Liver (tissue), 9 donors: ENCODE results near the gene OSBP2. TPM values are rescaled to one million over a fixed set of nuclear protein-coding genes. Genes with fewer than 3 reads are reported as not detected.

ENCODE experiments used
- DNase-seq: peaks from one replicate; pipeline ENCODE4 v3.0.0-alpha.2; 2017; ENCODE audit warnings: low spot score
- H3K27ac ChIP-seq, 2 donors: one replicate each; pipeline ENCODE4 v1.7.0; 2013; ENCODE audit warnings: inconsistent platforms in 2 of 2, low read length in 2 of 2, control low read depth in 1 of 2, low read depth in 1 of 2, mild to moderate bottlenecking in 1 of 2
- H3K27me3 ChIP-seq, 4 donors: one replicate each; pipeline versions ENCODE4 v1.6.1 to v1.7.0; 2013; ENCODE audit warnings: low read length in 3 of 4, inconsistent platforms in 1 of 4, mild to moderate bottlenecking in 1 of 4, moderate library complexity in 1 of 4; ENCODE audit not compliant: control insufficient read depth in 4 of 4, insufficient read depth in 4 of 4
- H3K36me3 ChIP-seq, 4 donors: one replicate each; pipeline versions ENCODE4 v1.6.1 to v1.7.0; 2013; ENCODE audit warnings: low read length in 3 of 4, mild to moderate bottlenecking in 3 of 4, low read depth in 1 of 4, moderate library complexity in 1 of 4; ENCODE audit not compliant: control insufficient read depth in 4 of 4, insufficient read depth in 3 of 4
- H3K4me1 ChIP-seq, 4 donors: one replicate each; pipeline versions ENCODE4 v1.6.1 to v1.7.0; 2013; ENCODE audit warnings: low read length in 3 of 4, mild to moderate bottlenecking in 3 of 4, moderate library complexity in 1 of 4; ENCODE audit not compliant: control insufficient read depth in 4 of 4, insufficient read depth in 4 of 4
- H3K4me3 ChIP-seq, 3 donors: one replicate each; pipeline versions ENCODE4 v1.6.1 to v1.7.0; 2013; ENCODE audit warnings: low read length in 3 of 3, control low read depth in 1 of 3, low read depth in 1 of 3, mild to moderate bottlenecking in 1 of 3
- H3K9ac ChIP-seq, 2 donors: one replicate each; pipeline ENCODE4 v1.7.0; 2013; ENCODE audit warnings: low read length in 2 of 2, mild to moderate bottlenecking in 2 of 2, moderate library complexity in 2 of 2, control low read depth in 1 of 2, low read depth in 1 of 2
- H3K9me3 ChIP-seq, 4 donors: one replicate each; pipeline versions ENCODE4 v1.6.1 to v1.7.0; 2013; ENCODE audit warnings: low read length in 3 of 4; ENCODE audit not compliant: control insufficient read depth in 4 of 4
- ATF3 ChIP-seq: IDR thresholded peaks from 2 replicates; pipeline ENCODE4 v1.6.1; 2016; ENCODE audit warnings: antibody characterized with exemption
- CTCF ChIP-seq: fragments of 150-350 bp; IDR thresholded peaks from 2 replicates; pipeline ENCODE4 v1.5.1; 2017; ENCODE audit warnings: improper control_type of control experiment, low read depth, low read length; ENCODE audit not compliant: missing input control
- EGR1 ChIP-seq, 2 donors: IDR thresholded peaks; 2 replicates each; pipeline ENCODE4 v1.6.1; 2016 to 2018; ENCODE audit warnings: antibody characterized with exemption in 2 of 2, low read depth in 2 of 2
- FOXA1 ChIP-seq: IDR thresholded peaks from 2 replicates; pipeline ENCODE4 v1.6.1; 2016; ENCODE audit warnings: antibody characterized with exemption
- FOXA2 ChIP-seq: IDR thresholded peaks from 2 replicates; pipeline ENCODE4 v1.6.1; 2016; ENCODE audit warnings: antibody characterized with exemption
- GABPA ChIP-seq, 2 donors: IDR thresholded peaks in 1 of 2; conservative IDR thresholded peaks in 1 of 2; 2 replicates each; pipeline ENCODE4 v1.6.1; 2016; ENCODE audit warnings: antibody characterized with exemption in 2 of 2, mild to moderate bottlenecking in 1 of 2, moderate library complexity in 1 of 2
- HNF4A ChIP-seq, 2 donors: conservative IDR thresholded peaks; 2 replicates each; pipeline ENCODE4 v1.6.1; 2016; ENCODE audit warnings: antibody characterized with exemption in 2 of 2, mild to moderate bottlenecking in 2 of 2
- HNF4G ChIP-seq: IDR thresholded peaks from 2 replicates; pipeline ENCODE4 v1.6.1; 2016; ENCODE audit warnings: antibody characterized with exemption
- JUND ChIP-seq, 2 donors: IDR thresholded peaks; 2 replicates each; pipeline ENCODE4 v1.6.1; 2016; ENCODE audit warnings: antibody characterized with exemption in 2 of 2
- MAX ChIP-seq: IDR thresholded peaks from 2 replicates; pipeline ENCODE4 v1.6.1; 2016; ENCODE audit warnings: antibody characterized with exemption
- NR2F2 ChIP-seq: IDR thresholded peaks from 2 replicates; pipeline ENCODE4 v1.6.1; 2016; ENCODE audit warnings: antibody characterized with exemption
- RAD21 ChIP-seq, 2 donors: IDR thresholded peaks; 2 replicates each; pipeline ENCODE4 v1.6.1; 2016; ENCODE audit warnings: antibody characterized with exemption in 2 of 2, mild to moderate bottlenecking in 2 of 2
- REST ChIP-seq: IDR thresholded peaks from 2 replicates; pipeline ENCODE4 v1.6.1; 2016; ENCODE audit warnings: antibody characterized with exemption, mild to moderate bottlenecking
- RXRA ChIP-seq, 2 donors: IDR thresholded peaks; 2 replicates each; pipeline ENCODE4 v1.6.1; 2017 to 2018; ENCODE audit warnings: antibody characterized with exemption in 2 of 2, mild to moderate bottlenecking in 1 of 2
- SP1 ChIP-seq: IDR thresholded peaks from 2 replicates; pipeline ENCODE4 v1.6.1; 2018; ENCODE audit warnings: antibody characterized with exemption, mild to moderate bottlenecking
- TAF1 ChIP-seq: conservative IDR thresholded peaks from 2 replicates; pipeline ENCODE4 v1.6.1; 2016; ENCODE audit warnings: antibody characterized with exemption, mild to moderate bottlenecking
- YY1 ChIP-seq: IDR thresholded peaks from 2 replicates; pipeline ENCODE4 v1.6.1; 2016; ENCODE audit warnings: antibody characterized with exemption, mild to moderate bottlenecking
- ZBTB33 ChIP-seq: IDR thresholded peaks from 2 replicates; pipeline ENCODE4 v1.6.1; 2016; ENCODE audit warnings: antibody characterized with exemption
- WGBS: extraction: QIAGEN DNeasy Blood & Tissue Kit; methylation state at CpG from one replicate; pipeline ENCODE4 v1.1.7; 2013; 5-methylcytosine and 5-hydroxymethylcytosine counted together
- polyA plus RNA-seq, 2 donors: library from polyadenylated mRNA; stranded (reverse) in 1 of 2; unstranded in 1 of 2; fragments of 200-250 nt in 1 of 2; fragments of >200 nt in 1 of 2; fragmentation: Nextera tagmentation in 1 of 2; extraction: Ambion mirVana in 1 of 2; gene quantifications; one replicate each; pipeline versions ENCODE4 v1.2.1 to v1.2.3, GENCODE V29; 2013 to 2015
- total RNA-seq, 2 donors: library from RNA; depleted of rRNA; stranded (reverse); fragments of >200 nt; gene quantifications; one replicate each; pipeline ENCODE4 v1.2.3, GENCODE V29; 2014
- donor health status: healthy.
- donor health status: healthy.
- donor health status: healthy.
- donor health status: healthy.
- donor health status: healthy.

Gene OSBP2
- total and polyA plus RNA-seq, 4 donors = 0.43 to 192 (median 0.86) TPM

GRCh38 chr22:30838111-30838510, 143.4 kb downstream of the OSBP2 start:
- DNase-seq = no peak
- Histone ChIP-seq H3K9ac (no peak overlapping the region), H3K27me3 (no peaks in the 10 kb centered on the region), H3K4me1 (no peaks in the 10 kb centered on the region), H3K27ac (no peak overlapping the region), H3K4me3 (no peak overlapping the region), H3K36me3 (peaks cover 0 to 2% (median 0%) of the 10 kb centered on the region in 4 donors), H3K9me3 (peaks cover 0 to 8% (median 1%) of the 10 kb centered on the region in 4 donors)
- TF ChIP-seq TAF1 = no peak
- no peak for TF ChIP-seq RAD21 (IDR thresholded peaks at IDR 0.05)
- TF ChIP-seq FOXA2 = no peak
- no peak for TF ChIP-seq HNF4G
- no peak for TF ChIP-seq SP1
- TF ChIP-seq JUND (IDR thresholded peaks at IDR 0.05) = no peak
- 75% methylated on average over 3 of the region's 3 CpGs for WGBS

- H3K9ac ChIP-seq = no peak overlapping the region
- no peak for DNase-seq
- WGBS = 93% methylated on average over 5 of the region's 5 CpGs
- H3K27me3 ChIP-seq = no peaks in the 10 kb centered on the region
- TF ChIP-seq EGR1 (IDR thresholded peaks at IDR 0.05; ENCODE audit: low read depth in 2 of 2) (no peak), FOXA2 (no peak)
- no peak overlapping the region for H3K27ac ChIP-seq
- H3K4me1 ChIP-seq = no peaks in the 10 kb centered on the region
- H3K36me3 ChIP-seq = peaks cover 0 to 2% (median 0%) of the 10 kb centered on the region in 4 donors
- no peak overlapping the region for H3K4me3 ChIP-seq
- H3K9me3 ChIP-seq = peaks cover 0 to 8% (median 1%) of the 10 kb centered on the region in 4 donors
Measured at GRCh38 chr22:30841273-30841672, 146.6 kb downstream of the OSBP2 start.

GRCh38 chr22:30843245-30843644, 148.6 kb downstream of the OSBP2 start:
- WGBS = 87% methylated on average over 4 of the region's 4 CpGs
- DNase-seq = no peak
- H3K36me3 ChIP-seq = no peaks in the 10 kb centered on the region
- H3K27ac ChIP-seq = no peak overlapping the region
- H3K9ac ChIP-seq = no peak overlapping the region
- no peaks in the 10 kb centered on the region for H3K4me1 ChIP-seq
- H3K4me3 ChIP-seq = no peak overlapping the region
- H3K27me3 ChIP-seq = no peaks in the 10 kb centered on the region
- TF ChIP-seq RAD21 (IDR thresholded peaks at IDR 0.05) = no peak
- no peak for TF ChIP-seq HNF4A (conservative IDR thresholded peaks at IDR 0.05)
- no peak for TF ChIP-seq HNF4G
- TF ChIP-seq JUND (IDR thresholded peaks at IDR 0.05) = no peak
- no peak for TF ChIP-seq TAF1
- no peak for TF ChIP-seq ZBTB33
- no peak for TF ChIP-seq SP1
- TF ChIP-seq FOXA2 = no peak
- TF ChIP-seq NR2F2 = no peak
- TF ChIP-seq EGR1 (IDR thresholded peaks at IDR 0.05; ENCODE audit: low read depth in 2 of 2) = no peak
- no peak for TF ChIP-seq YY1
- TF ChIP-seq MAX = no peak
- no peak for TF ChIP-seq RXRA (IDR thresholded peaks at IDR 0.05)
- no peak for TF ChIP-seq GABPA (IDR thresholded peaks at IDR 0.05 in 1 of 2, conservative IDR thresholded peaks at IDR 0.05 in 1 of 2)
- TF ChIP-seq REST = no peak
- no peak for TF ChIP-seq ATF3
- no peak for TF ChIP-seq FOXA1
- TF ChIP-seq CTCF = no peak
- peaks cover 0 to 2% (median 0%) of the 10 kb centered on the region in 4 donors for H3K9me3 ChIP-seq
